Measurements from ENCODE around the gene TMEM145.

DNA sequence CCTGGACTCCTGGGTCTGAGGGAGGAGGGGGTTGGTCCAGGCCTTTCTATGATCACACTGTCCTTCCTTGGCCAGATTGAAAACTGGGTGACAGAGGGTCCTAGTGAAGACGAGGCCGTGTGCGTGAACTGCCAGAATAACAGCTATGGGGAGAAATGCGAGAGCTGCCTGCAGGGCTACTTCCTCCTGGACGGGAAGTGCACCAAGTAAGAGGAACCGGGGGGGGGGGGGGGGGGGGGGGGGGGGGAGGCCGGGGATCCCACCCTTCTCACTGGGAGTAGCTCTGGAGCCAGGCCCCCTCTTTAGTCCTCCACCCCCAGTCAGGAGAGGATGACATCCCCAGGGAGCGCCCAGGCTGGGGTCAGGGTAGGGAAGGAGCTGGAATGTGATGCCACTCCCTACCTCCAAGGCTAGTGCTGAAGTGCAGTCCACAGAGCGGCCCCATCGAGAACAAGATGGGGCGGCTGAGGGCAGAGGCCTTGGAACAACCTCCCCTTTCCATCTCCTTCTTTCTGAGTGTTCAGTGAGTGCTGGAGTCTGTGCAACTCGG lies 57.6 kb downstream of the TMEM145 start:
- TF ChIP-seq POLR2A (IDR thresholded peaks at IDR 0.05): no peak
- TF ChIP-seq, protein P1, sequence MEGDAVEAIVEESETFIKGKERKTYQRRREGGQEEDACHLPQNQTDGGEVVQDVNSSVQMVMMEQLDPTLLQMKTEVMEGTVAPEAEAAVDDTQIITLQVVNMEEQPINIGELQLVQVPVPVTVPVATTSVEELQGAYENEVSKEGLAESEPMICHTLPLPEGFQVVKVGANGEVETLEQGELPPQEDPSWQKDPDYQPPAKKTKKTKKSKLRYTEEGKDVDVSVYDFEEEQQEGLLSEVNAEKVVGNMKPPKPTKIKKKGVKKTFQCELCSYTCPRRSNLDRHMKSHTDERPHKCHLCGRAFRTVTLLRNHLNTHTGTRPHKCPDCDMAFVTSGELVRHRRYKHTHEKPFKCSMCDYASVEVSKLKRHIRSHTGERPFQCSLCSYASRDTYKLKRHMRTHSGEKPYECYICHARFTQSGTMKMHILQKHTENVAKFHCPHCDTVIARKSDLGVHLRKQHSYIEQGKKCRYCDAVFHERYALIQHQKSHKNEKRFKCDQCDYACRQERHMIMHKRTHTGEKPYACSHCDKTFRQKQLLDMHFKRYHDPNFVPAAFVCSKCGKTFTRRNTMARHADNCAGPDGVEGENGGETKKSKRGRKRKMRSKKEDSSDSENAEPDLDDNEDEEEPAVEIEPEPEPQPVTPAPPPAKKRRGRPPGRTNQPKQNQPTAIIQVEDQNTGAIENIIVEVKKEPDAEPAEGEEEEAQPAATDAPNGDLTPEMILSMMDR (IDR thresholded peaks at IDR 0.05): no peak
- TF ChIP-seq POLR2AphosphoS5 (IDR thresholded peaks at IDR 0.05): no peak

All from stomach (tissue), 4 donors.